Activated CD4-positive, alpha-beta T cell treated with anti-CD3 and anti-CD28 coated beads, Interleukin-2, amount 50 U/mL, for 4 hours (primary cell): ENCODE measurements around the gene ITPRID1.

Experiments
- DNase-seq, 2 experiments: peaks; one replicate each; pipeline ENCODE4 v3.0.0-alpha.2; 2020

Gene ITPRID1

DNA sequence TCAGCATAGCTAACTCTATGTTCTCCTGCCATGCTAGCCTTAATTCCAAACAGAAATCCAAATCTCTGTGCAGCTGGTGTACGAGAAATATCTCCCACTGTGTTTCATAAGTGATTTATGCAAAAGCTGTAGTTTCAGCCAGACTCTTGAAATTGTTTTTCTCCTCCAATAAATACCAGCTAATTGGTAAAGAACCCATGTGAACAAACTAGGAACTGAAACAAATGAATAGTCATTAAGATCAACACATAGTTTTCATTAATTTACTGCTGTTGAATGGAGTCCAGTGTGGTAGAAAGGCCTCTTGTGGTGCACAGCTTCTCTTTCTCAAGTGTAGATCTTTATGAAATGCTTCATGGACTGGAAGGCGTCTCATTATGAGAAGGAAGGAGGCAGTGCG is 191.5 kb downstream of the ITPRID1 start:
- no peak for DNase-seq

DNA sequence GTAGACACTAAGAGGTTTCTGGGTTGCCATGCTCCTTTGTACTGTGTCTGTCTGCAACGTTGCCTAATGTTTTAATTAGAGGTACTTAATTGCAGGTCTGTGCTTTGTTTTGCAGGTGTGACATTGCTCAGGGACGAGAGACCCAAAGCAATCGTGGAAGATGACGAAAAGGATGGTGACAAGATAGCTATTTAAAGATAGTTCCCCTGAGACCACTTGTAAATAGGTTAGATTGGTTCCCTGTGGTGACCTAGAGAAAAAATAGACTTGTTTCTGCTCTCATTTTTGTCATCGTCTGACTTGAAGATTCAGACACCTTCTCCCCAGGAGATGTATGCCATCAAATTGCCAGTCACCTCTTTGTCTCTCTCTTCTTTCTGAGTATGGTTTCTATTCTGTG is 193.2 kb downstream of the ITPRID1 start:
- no peak for DNase-seq
